K562 (cell line): ENCODE results near the gene DDR1. TPM values are rescaled to one million over a fixed set of nuclear protein-coding genes. Genes with fewer than 3 reads are reported as not detected.
A peak's percentile ranks its signal among the peaks of the same experiment; 100 is the strongest.

ENCODE experiments used
- ATAC-seq: fragments of 200-7000 bp; cut with Tn5 transposase; 3 replicates; pipeline ENCODE4 v1.9.1; 2020; ENCODE audit warnings: moderate library complexity
- BruUV-seq: library from RNA; stranded (reverse); fragments of 400-500 nt; replicated peaks from 2 replicates; lab custom pipeline; 2021; lab: Mats Ljungman, UMichigan
- CTCF ChIA-PET: fragments of 300-600 bp; formaldehyde crosslinking; extraction: SDS; loops from one replicate; lab custom pipeline; 2021; ENCODE audit warnings: low intra/inter-chr PET ratio; lab: Yijun Ruan, JAX
- POLR2A ChIA-PET: fragments of 300-600, 350-650 bp; sonication (Branson Sonifier 250); formaldehyde crosslinking; extraction: SDS; loops from one replicate; lab custom pipeline; 2021; ENCODE audit warnings: antibody characterized with exemption, inconsistent platforms; lab: Yijun Ruan, JAX
- DNase-seq, 4 experiments: peaks; one replicate each; pipeline versions ENCODE4 v3.0.0 to v3.0.0-alpha.2; 2011 to 2018; ENCODE audit warnings: low spot score in 3 of 4, mixed read lengths in 3 of 4; ENCODE audit errors: extremely low read depth in 1 of 4
- FAIRE-seq: peaks from 2 replicates; lab custom pipeline; 2011; peaks lifted over from hg19 to GRCh38; lab: Jason Lieb, UNC
- H2AFZ ChIP-seq: 2 replicates; pipeline ENCODE4 v1.6.0; 2011; ENCODE audit warnings: low read depth, low read length, control low read depth, inconsistent platforms
- H3K27ac ChIP-seq: fragments of 200-600 bp; 3 replicates; pipeline ENCODE4 v1.8.0; 2011; ENCODE audit warnings: low read depth, mild to moderate bottlenecking, control low read depth, inconsistent platforms, low read length, moderate library complexity, mixed read lengths; ENCODE audit errors: extremely low read depth
- H3K27me3 ChIP-seq, 2 experiments: fragments of 300-600 bp in 1 of 2; 2 replicates in 1 of 2; 3 replicates in 1 of 2; pipeline versions ENCODE4 v1.6.0 to v1.8.0; 2011; ENCODE audit warnings: inconsistent platforms in 2 of 2, low read length in 2 of 2, mild to moderate bottlenecking in 1 of 2, mixed read lengths in 1 of 2, moderate library complexity in 1 of 2; ENCODE audit not compliant: control insufficient read depth in 2 of 2, insufficient read depth in 2 of 2
- H3K36me3 ChIP-seq: fragments of 300-600 bp; 3 replicates; pipeline ENCODE4 v1.8.0; 2011; ENCODE audit warnings: mild to moderate bottlenecking, low read length, inconsistent platforms; ENCODE audit not compliant: control insufficient read depth, insufficient read depth
- H3K4me1 ChIP-seq, 2 experiments: fragments of 200-600 bp in 1 of 2; replicated peaks in 1 of 2; 2 replicates in 1 of 2; 3 replicates in 1 of 2; pipeline versions ENCODE4 v1.5.1 to v1.8.0; 2011; ENCODE audit warnings: inconsistent platforms in 2 of 2, low read length in 2 of 2, mild to moderate bottlenecking in 1 of 2, mixed read lengths in 1 of 2, moderate library complexity in 1 of 2; ENCODE audit not compliant: control insufficient read depth in 2 of 2, insufficient read depth in 2 of 2
- H3K4me2 ChIP-seq: 2 replicates; pipeline ENCODE4 v1.6.1; 2011; ENCODE audit warnings: low read length, control low read depth, inconsistent platforms, mixed read lengths; ENCODE audit not compliant: insufficient read depth
- H3K4me3 ChIP-seq: fragments of 200-600 bp; sonication (generic), shearing (Covaris generic); 2 replicates; pipeline ENCODE4 v1.5.1; 2016; ENCODE audit warnings: control low read depth, inconsistent platforms
- H3K79me2 ChIP-seq: fragments of 200-600 bp; 3 replicates; pipeline ENCODE4 v1.8.0; 2011; ENCODE audit warnings: low read length, inconsistent platforms; ENCODE audit not compliant: control insufficient read depth, insufficient read depth
- H3K9ac ChIP-seq, 2 experiments: 2 replicates each; pipeline versions ENCODE4 v1.6.0 to v1.6.1; 2011; ENCODE audit warnings: low read depth in 2 of 2, low read length in 2 of 2, control low read depth in 1 of 2, inconsistent platforms in 1 of 2, mild to moderate bottlenecking in 1 of 2, mixed read lengths in 1 of 2; ENCODE audit not compliant: insufficient read depth in 1 of 2
- H3K9me1 ChIP-seq: one replicate; pipeline ENCODE4 v1.6.0; 2011; ENCODE audit warnings: inconsistent platforms, mild to moderate bottlenecking, low read length, moderate library complexity; ENCODE audit not compliant: control insufficient read depth, insufficient read depth
- H3K9me3 ChIP-seq: replicated peaks from 2 replicates; pipeline ENCODE4 v1.5.1; 2011; ENCODE audit warnings: low read depth, low read length, inconsistent platforms; ENCODE audit not compliant: control insufficient read depth, insufficient read depth
- H4K20me1 ChIP-seq: replicated peaks from 2 replicates; pipeline ENCODE4 v1.6.1; 2011; ENCODE audit warnings: low read length, inconsistent platforms, mixed read lengths; ENCODE audit not compliant: control insufficient read depth, insufficient read depth
- ADNP ChIP-seq: fragments of 200-800 bp; sonication (Bioruptor generic); IDR thresholded peaks from 2 replicates; pipeline ENCODE4 v1.6.1; 2016; ENCODE audit warnings: missing genetic modification characterization, missing compliant biosample characterization
- CBX2 ChIP-seq: fragments of 200-600 bp; sonication (generic); IDR thresholded peaks from one replicate; pipeline ENCODE4 v1.6.1; 2012; ENCODE audit warnings: mild to moderate bottlenecking, low read length, inconsistent platforms; ENCODE audit not compliant: insufficient read depth, poor library complexity, severe bottlenecking
- CTBP1 ChIP-seq: fragments of 450-650 bp; IDR thresholded peaks from 2 replicates; pipeline ENCODE4 v1.6.1; 2016; ENCODE audit warnings: borderline replicate concordance
- TAF15 ChIP-seq: fragments of 200-400 bp; formaldehyde crosslinking; IDR thresholded peaks from 2 replicates; pipeline ENCODE4 v1.6.1; 2017; ENCODE audit warnings: mild to moderate bottlenecking, low read depth, low read length, moderate library complexity
- USF2 ChIP-seq: sonication (generic); formaldehyde crosslinking; IDR thresholded peaks from 2 replicates; pipeline ENCODE4 v1.5.0; 2020; ENCODE audit warnings: missing genetic modification reagents
- ZNF212 ChIP-seq: fragments of 450-650 bp; formaldehyde crosslinking; IDR thresholded peaks from 2 replicates; pipeline ENCODE4 v1.4.0; 2020; ENCODE audit warnings: mild to moderate bottlenecking
- ZNF217 ChIP-seq: sonication (generic); formaldehyde crosslinking; IDR thresholded peaks from 2 replicates; pipeline ENCODE4 v1.8.0; 2022; ENCODE audit warnings: mild to moderate bottlenecking, missing genetic modification reagents
- ZNF232 ChIP-seq: sonication (generic); formaldehyde crosslinking; IDR thresholded peaks from 2 replicates; pipeline ENCODE4 v1.8.0; 2022; ENCODE audit warnings: mild to moderate bottlenecking, missing genetic modification reagents
- ZNF717 ChIP-seq: fragments of 250-450 bp; sonication (Bioruptor Pico); IDR thresholded peaks from 2 replicates; pipeline ENCODE4 v1.5.0; 2021
- ZNF764 ChIP-seq: fragments of 250-450 bp; sonication (Bioruptor Pico); IDR thresholded peaks from 2 replicates; pipeline ENCODE4 v1.4.0; 2020; ENCODE audit warnings: low read depth, mild to moderate bottlenecking, moderate library complexity
- ZNF766 ChIP-seq: fragments of 200-800 bp; sonication (Bioruptor generic); conservative IDR thresholded peaks from 2 replicates; pipeline ENCODE4 v1.6.1; 2016; ENCODE audit warnings: missing genetic modification characterization, missing compliant biosample characterization
- WGBS: fragments of 100-300 bp; shearing (Covaris generic); methylation state at CpG from one replicate; pipeline ENCODE4 v1.1.6; 2016; ENCODE audit warnings: low coverage, mixed read lengths; ENCODE audit not compliant: insufficient coverage; ENCODE audit errors: missing lambda C conversion rate; 5-methylcytosine and 5-hydroxymethylcytosine counted together
- in situ Hi-C: fragments of 300-500 bp; cut with MboI; formaldehyde crosslinking; loops from 4 replicates; pipeline ENCODE4 v1.15.0; 2018; ENCODE audit warnings: inconsistent platforms, mixed read lengths
- intact Hi-C: fragments of 100-400 bp; cut with micrococcal nuclease; formaldehyde crosslinking; loops from 2 replicates; pipeline ENCODE4 v1.14.2; 2022
- polyA plus RNA-seq, 8 experiments: library from polyadenylated mRNA; depleted of rRNA in 4 of 8; stranded (reverse) in 5 of 8; unstranded in 3 of 8; fragments of >200 nt; fragmentation: Nextera tagmentation in 2 of 8; fragmentation: Illumina TruSeq in 1 of 8; extraction: Ambion mirVana in 2 of 8; extraction: Trizol in 1 of 8; gene quantifications; 2 replicates each; pipeline versions ENCODE4 v1.2.1 to v1.2.3, GENCODE V29; 2011 to 2014; ENCODE audit warnings: inconsistent platforms in 1 of 8, missing spikeins in 1 of 8
- total RNA-seq, 7 experiments: library from RNA; depleted of rRNA in 6 of 7; stranded (reverse); fragments of >200 nt in 6 of 7; fragmentation: Illumina TruSeq in 2 of 7; extraction: Trizol in 2 of 7; gene quantifications; 2 replicates each; pipeline versions ENCODE4 v1.2.1 to v1.2.3, GENCODE V29; 2011 to 2021; ENCODE audit warnings: low replicate concordance in 1 of 7
- TF ChIP-seq, protein P1 (sequence below), 2 experiments: fragments of 450-650 bp; formaldehyde crosslinking in 1 of 2; IDR thresholded peaks; 2 replicates each; pipeline versions ENCODE4 v1.4.0 to v1.6.1; 2014 to 2020; ENCODE audit warnings: mild to moderate bottlenecking in 2 of 2, borderline replicate concordance in 1 of 2, low read depth in 1 of 2

The DDR1 gene
- total and polyA plus RNA-seq, 9 of the 15 experiments (the other 6 are each of a cell fraction or from before 2014, with no cell fraction given) = 1.4 to 44.6 (median 12.2) TPM

- peak within 1 kb of the TSS; percentile 98 for H3K4me2 ChIP-seq
- intact Hi-C loops (no loop called here), in situ Hi-C loops (no loop called here)
- H3K9ac ChIP-seq = peak within 1 kb of the TSS; percentile 88 to 92
- ChIA-PET CTCF (interaction anchor here (0.6 to 0.7 kb wide), 2 partner anchors 24 to 174 kb away, joined by 3 read pairs; partner anchors contain the start of gene DDR1), POLR2A (interaction anchor here (0.5 to 2.5 kb wide), 15 partner anchors 9 to 190 kb away, joined by 3 to 17 read pairs (median 4); no protein-coding TSS in a partner anchor)
- no peaks in the 10 kb centered on the region for H3K9me1 ChIP-seq
- peak; percentile 99 for FAIRE-seq
- WGBS = under 1% methylated on average over 49 of the region's 49 CpGs
- H3K27ac ChIP-seq = peak within 1 kb of the TSS; percentile 71
- H3K79me2 ChIP-seq = peaks cover 15% of the 10 kb centered on the region
- no peaks in the 10 kb centered on the region for H3K27me3 ChIP-seq
- peak; percentile 99 for ATAC-seq
- no TSS peak for BruUV-seq
- peaks cover 5 to 13% of the 10 kb centered on the region in 2 experiments; a peak in 4 of 5 replicates for H3K4me1 ChIP-seq
- no peaks in the 10 kb centered on the region for H4K20me1 ChIP-seq
- DNase-seq = peak; percentile 90 to 100 (median 93)
- peak within 1 kb of the TSS; percentile 76 for H3K4me3 ChIP-seq
- H3K36me3 ChIP-seq = peaks cover 38% of the 10 kb centered on the region
- H3K9me3 ChIP-seq = no peaks in the 10 kb centered on the region
- H2AFZ ChIP-seq = peak within 1 kb of the TSS; percentile 97
- TF ChIP-seq CTBP1 (peak; percentile 94), CBX2 (no peak), USF2 (CRISPR knock-in tag) (no peak), ZNF764 (CRISPR knock-in tag) (peak; percentile 81), ZNF766 (CRISPR knock-in tag) (peak; percentile 98), TAF15 (no peak), ZNF217 (CRISPR knock-in tag) (no peak), ZNF212 (CRISPR knock-in tag) (no peak), ZNF232 (CRISPR knock-in tag) (no peak), ZNF717 (CRISPR knock-in tag) (no peak), ADNP (tag) (peak; percentile 100)
- TF ChIP-seq, protein P1, sequence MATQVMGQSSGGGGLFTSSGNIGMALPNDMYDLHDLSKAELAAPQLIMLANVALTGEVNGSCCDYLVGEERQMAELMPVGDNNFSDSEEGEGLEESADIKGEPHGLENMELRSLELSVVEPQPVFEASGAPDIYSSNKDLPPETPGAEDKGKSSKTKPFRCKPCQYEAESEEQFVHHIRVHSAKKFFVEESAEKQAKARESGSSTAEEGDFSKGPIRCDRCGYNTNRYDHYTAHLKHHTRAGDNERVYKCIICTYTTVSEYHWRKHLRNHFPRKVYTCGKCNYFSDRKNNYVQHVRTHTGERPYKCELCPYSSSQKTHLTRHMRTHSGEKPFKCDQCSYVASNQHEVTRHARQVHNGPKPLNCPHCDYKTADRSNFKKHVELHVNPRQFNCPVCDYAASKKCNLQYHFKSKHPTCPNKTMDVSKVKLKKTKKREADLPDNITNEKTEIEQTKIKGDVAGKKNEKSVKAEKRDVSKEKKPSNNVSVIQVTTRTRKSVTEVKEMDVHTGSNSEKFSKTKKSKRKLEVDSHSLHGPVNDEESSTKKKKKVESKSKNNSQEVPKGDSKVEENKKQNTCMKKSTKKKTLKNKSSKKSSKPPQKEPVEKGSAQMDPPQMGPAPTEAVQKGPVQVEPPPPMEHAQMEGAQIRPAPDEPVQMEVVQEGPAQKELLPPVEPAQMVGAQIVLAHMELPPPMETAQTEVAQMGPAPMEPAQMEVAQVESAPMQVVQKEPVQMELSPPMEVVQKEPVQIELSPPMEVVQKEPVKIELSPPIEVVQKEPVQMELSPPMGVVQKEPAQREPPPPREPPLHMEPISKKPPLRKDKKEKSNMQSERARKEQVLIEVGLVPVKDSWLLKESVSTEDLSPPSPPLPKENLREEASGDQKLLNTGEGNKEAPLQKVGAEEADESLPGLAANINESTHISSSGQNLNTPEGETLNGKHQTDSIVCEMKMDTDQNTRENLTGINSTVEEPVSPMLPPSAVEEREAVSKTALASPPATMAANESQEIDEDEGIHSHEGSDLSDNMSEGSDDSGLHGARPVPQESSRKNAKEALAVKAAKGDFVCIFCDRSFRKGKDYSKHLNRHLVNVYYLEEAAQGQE (IDR thresholded peaks at IDR 0.05; ENCODE audit: borderline replicate concordance) = peak; percentile 61
- TF ChIP-seq, protein P1 (CRISPR knock-in tag; IDR thresholded peaks at IDR 0.05; ENCODE audit: low read depth) = no peak; the same call in 1 of the 2 replicates
Observed at GRCh38 chr6:30907758-30908591, 23.7 kb downstream of the DDR1 start, which contains the start of gene GTF2H4. TSS of gene GTF2H4 (plus strand) at chr6:30908207.
